CD4-positive, alpha-beta T cell treated with Interleukin-6 at 100 ng/mL for 8 hours (primary cell): ENCODE measurements around the gene KCNQ5.

Experiments used
- DNase-seq: peaks from one replicate; pipeline ENCODE4 v3.0.0-alpha.2; 2020; ENCODE audit warnings: mixed read lengths, low spot score

KCNQ5 gene

GRCh38 chr6:72911463-72912155 lies 289.7 kb downstream of the KCNQ5 start:
- DNase-seq: no peak

GRCh38 chr6:72913797-72914196 lies 291.9 kb downstream of the KCNQ5 start:
- no peak for DNase-seq

- DNase-seq: no peak
Measured at GRCh38 chr6:72916298-72916697, 294.4 kb downstream of the KCNQ5 start.

- no peak for DNase-seq
Measured at GRCh38 chr6:72916906-72917305, 295.0 kb downstream of the KCNQ5 start.

GRCh38 chr6:72922401-72922800 lies 300.5 kb downstream of the KCNQ5 start:
- DNase-seq: no peak

- no peak for DNase-seq
Measured at GRCh38 chr6:72925136-72925535, 303.3 kb downstream of the KCNQ5 start.

GRCh38 chr6:72930556-72931132 lies 308.8 kb downstream of the KCNQ5 start:
- DNase-seq: no peak

- DNase-seq: no peak
Measured at GRCh38 chr6:72931325-72931887, 309.5 kb downstream of the KCNQ5 start.

GRCh38 chr6:72933233-72933632 lies 311.4 kb downstream of the KCNQ5 start:
- DNase-seq: no peak

- DNase-seq: no peak
Measured at GRCh38 chr6:72936766-72937559, 315.1 kb downstream of the KCNQ5 start.

- DNase-seq: no peak
Measured at GRCh38 chr6:72938104-72938503, 316.2 kb downstream of the KCNQ5 start.

GRCh38 chr6:72939004-72939403 lies 317.1 kb downstream of the KCNQ5 start:
- no peak for DNase-seq

GRCh38 chr6:72940265-72940664 lies 318.4 kb downstream of the KCNQ5 start:
- DNase-seq: no peak

GRCh38 chr6:72941263-72941662 lies 319.4 kb downstream of the KCNQ5 start:
- no peak for DNase-seq

- DNase-seq: no peak
Measured at GRCh38 chr6:72941751-72942150, 319.9 kb downstream of the KCNQ5 start.

- no peak for DNase-seq
Measured at GRCh38 chr6:72943699-72944098, 321.8 kb downstream of the KCNQ5 start.

- no peak for DNase-seq
Measured at GRCh38 chr6:72944660-72945059, 322.8 kb downstream of the KCNQ5 start.

GRCh38 chr6:72946774-72947173 lies 324.9 kb downstream of the KCNQ5 start:
- no peak for DNase-seq

GRCh38 chr6:72947534-72947933 lies 325.7 kb downstream of the KCNQ5 start:
- DNase-seq: no peak

GRCh38 chr6:72948153-72948552 lies 326.3 kb downstream of the KCNQ5 start:
- no peak for DNase-seq

GRCh38 chr6:72950114-72950860 lies 328.4 kb downstream of the KCNQ5 start:
- DNase-seq: no peak
